GM23338 (cell line): ENCODE results near the gene SCYGR2. TPM values are rescaled to one million over a fixed set of nuclear protein-coding genes. Genes with fewer than 3 reads are reported as not detected.

Experiments
- ATAC-seq: fragments of 200-7000 bp; cut with Tn5 transposase; 3 replicates; pipeline ENCODE4 v1.9.1; 2020
- DNase-seq: peaks from one replicate; pipeline ENCODE4 v3.0.0-alpha.2; 2015; ENCODE audit warnings: low spot score
- H2AFZ ChIP-seq: fragments of 200-600 bp; sonication (generic); 2 replicates; pipeline ENCODE4 v1.8.0; 2016; ENCODE audit warnings: antibody characterized with exemption, mild to moderate bottlenecking, moderate library complexity
- H3F3A ChIP-seq: fragments of 200-600 bp; sonication (generic); replicated peaks from 2 replicates; pipeline ENCODE4 v1.8.0; 2017; ENCODE audit warnings: antibody characterized with exemption, mixed run types, low read depth
- H3K27ac ChIP-seq: fragments of 200-600 bp; sonication (generic); 2 replicates; pipeline ENCODE4 v1.6.1; 2016; ENCODE audit warnings: low read depth
- H3K27me3 ChIP-seq: fragments of 200-600 bp; sonication (generic); 2 replicates; pipeline ENCODE4 v1.8.0; 2016; ENCODE audit warnings: mild to moderate bottlenecking, mixed run types, moderate library complexity; ENCODE audit not compliant: insufficient read depth
- H3K36me3 ChIP-seq: fragments of 200-600 bp; sonication (generic); 2 replicates; pipeline ENCODE4 v1.8.0; 2016; ENCODE audit warnings: mild to moderate bottlenecking; ENCODE audit not compliant: insufficient read depth
- H3K4me1 ChIP-seq: fragments of 200-600 bp; sonication (generic); 2 replicates; pipeline ENCODE4 v1.8.0; 2016; ENCODE audit warnings: mild to moderate bottlenecking, moderate library complexity; ENCODE audit not compliant: insufficient read depth
- H3K4me2 ChIP-seq: fragments of 200-600 bp; sonication (generic); 2 replicates; pipeline ENCODE4 v1.7.1; 2017; ENCODE audit warnings: mixed run types
- H3K4me3 ChIP-seq: fragments of 200-600 bp; sonication (generic); 2 replicates; pipeline ENCODE4 v1.6.1; 2016; ENCODE audit warnings: mixed run types
- H3K79me2 ChIP-seq: fragments of 200-600 bp; sonication (generic); replicated peaks from 2 replicates; pipeline ENCODE4 v1.8.0; 2017; ENCODE audit warnings: mild to moderate bottlenecking; ENCODE audit not compliant: insufficient read depth
- H3K9me2 ChIP-seq: fragments of 200-600 bp; sonication (generic); 2 replicates; pipeline ENCODE4 v1.8.0; 2017; ENCODE audit not compliant: insufficient read depth
- H4K20me1 ChIP-seq: fragments of 200-600 bp; sonication (generic); replicated peaks from 2 replicates; pipeline ENCODE4 v1.8.0; 2017; ENCODE audit warnings: mild to moderate bottlenecking; ENCODE audit not compliant: insufficient read depth
- H3K27ac Mint-ChIP-seq: 2 replicates; pipeline ENCODE4 v1.8.0; 2020; ENCODE audit warnings: inconsistent platforms, mild to moderate bottlenecking, moderate library complexity, mixed read lengths
- H3K27me3 Mint-ChIP-seq: 3 replicates; pipeline ENCODE4 v1.8.0; 2022; ENCODE audit warnings: low read depth, mild to moderate bottlenecking, moderate library complexity, mixed read lengths, inconsistent platforms; ENCODE audit not compliant: insufficient read depth, poor library complexity
- H3K36me3 Mint-ChIP-seq: 3 replicates; pipeline ENCODE4 v1.8.0; 2021; ENCODE audit warnings: low read depth, mild to moderate bottlenecking, inconsistent platforms, moderate library complexity, mixed read lengths
- H3K4me1 Mint-ChIP-seq: 3 replicates; pipeline ENCODE4 v1.8.0; 2020; ENCODE audit warnings: mild to moderate bottlenecking, inconsistent platforms, mixed read lengths
- H3K4me3 Mint-ChIP-seq: 3 replicates; pipeline ENCODE4 v1.8.0; 2021; ENCODE audit warnings: moderate library complexity, mild to moderate bottlenecking, inconsistent platforms, mixed read lengths
- H3K9me3 Mint-ChIP-seq: 3 replicates; pipeline ENCODE4 v1.8.0; 2020; ENCODE audit warnings: moderate library complexity, mild to moderate bottlenecking, inconsistent platforms, mixed read lengths
- CREB1 ChIP-seq: fragments of 250-450 bp; sonication (Bioruptor Pico); IDR thresholded peaks from 2 replicates; pipeline ENCODE4 v1.5.0; 2020; ENCODE audit warnings: low read depth, mild to moderate bottlenecking, moderate library complexity
- CTCF ChIP-seq, 2 experiments: fragments of 200-600 bp in 1 of 2; sonication (generic) in 1 of 2; conservative IDR thresholded peaks; 2 replicates each; pipeline versions ENCODE4 v1.5.1 to v1.6.1; 2016 to 2017; ENCODE audit warnings: antibody characterized with exemption in 2 of 2, low read depth in 2 of 2, mild to moderate bottlenecking in 2 of 2, moderate library complexity in 1 of 2
- ETS1 ChIP-seq: IDR thresholded peaks from 2 replicates; pipeline ENCODE4 v1.6.1; 2016; ENCODE audit warnings: antibody characterized with exemption
- EZH2phosphoT487 ChIP-seq: fragments of 200-600 bp; sonication (generic); IDR thresholded peaks from one replicate; pipeline ENCODE4 v1.8.1; 2018; ENCODE audit warnings: antibody characterized with exemption; ENCODE audit not compliant: unreplicated experiment
- JUNB ChIP-seq: IDR thresholded peaks from one replicate; pipeline ENCODE4 v1.6.1; 2016; ENCODE audit warnings: antibody characterized with exemption; ENCODE audit not compliant: unreplicated experiment
- POLR2AphosphoS5 ChIP-seq: IDR thresholded peaks from 2 replicates; pipeline ENCODE4 v1.6.1; 2016; ENCODE audit warnings: antibody characterized with exemption, low read depth
- REST ChIP-seq: IDR thresholded peaks from one replicate; pipeline ENCODE4 v1.6.1; 2018; ENCODE audit warnings: antibody characterized with exemption; ENCODE audit not compliant: unreplicated experiment
- STAT1 ChIP-seq: IDR thresholded peaks from one replicate; pipeline ENCODE4 v1.6.1; 2016; ENCODE audit warnings: antibody characterized with exemption; ENCODE audit not compliant: unreplicated experiment
- ZNF114 ChIP-seq: fragments of 250-450 bp; sonication (Bioruptor Pico); IDR thresholded peaks from 2 replicates; pipeline ENCODE4 v1.5.0; 2020; ENCODE audit warnings: mild to moderate bottlenecking, moderate library complexity
- ZNF331 ChIP-seq: fragments of 250-450 bp; sonication (Bioruptor Pico); IDR thresholded peaks from 2 replicates; pipeline ENCODE4 v1.5.0; 2020; ENCODE audit warnings: low read depth, mild to moderate bottlenecking, moderate library complexity
- ZNF462 ChIP-seq: fragments of 250-450 bp; sonication (Bioruptor Pico); IDR thresholded peaks from 2 replicates; pipeline ENCODE4 v1.5.0; 2020; ENCODE audit warnings: mild to moderate bottlenecking, moderate library complexity
- polyA plus RNA-seq: library from polyadenylated mRNA; unstranded; fragments of >200 nt; fragmentation: Nextera tagmentation; extraction: Ambion mirVana; gene quantifications from 2 replicates; pipeline ENCODE4 v1.2.1, GENCODE V29; 2016
- total RNA-seq: library from RNA; depleted of rRNA; stranded (reverse); fragments of >200 nt; shearing (Covaris generic); gene quantifications from 2 replicates; pipeline ENCODE4 v1.2.3, GENCODE V29; 2014

The SCYGR2 gene
- total and polyA plus RNA-seq, 2 experiments from 2014 or later = not detected

GRCh38 chr2:227566012-227566411, 32.7 kb upstream of the SCYGR2 start (continued):
- TF ChIP-seq CTCF (conservative IDR thresholded peaks at IDR 0.05; ENCODE audit: low read depth in 2 of 2) = no peak

GRCh38 chr2:227568852-227569169, 29.9 kb upstream of the SCYGR2 start:
- no peak for DNase-seq
- H3K36me3 Mint-ChIP-seq = no peaks in the 10 kb centered on the region
- H3K4me3 ChIP-seq = no peak overlapping the region
- no peak overlapping the region for H3K27ac ChIP-seq
- peaks cover 23% of the 10 kb centered on the region; the same call in 2 of the 3 replicates for H3K4me1 Mint-ChIP-seq
- no peaks in the 10 kb centered on the region for H3K9me2 ChIP-seq
- ATAC-seq = no peak
- no peak overlapping the region for H3K4me2 ChIP-seq
- H3K27me3 Mint-ChIP-seq = no peaks in the 10 kb centered on the region
- H3K4me3 Mint-ChIP-seq = no peak overlapping the region
- no peaks in the 10 kb centered on the region for H3K79me2 ChIP-seq
- no peaks in the 10 kb centered on the region for H3K9me3 Mint-ChIP-seq
- no peaks in the 10 kb centered on the region for H3K27me3 ChIP-seq
- peaks cover 12% of the 10 kb centered on the region; the same call in 1 of the 2 replicates for H3K4me1 ChIP-seq
- no peaks in the 10 kb centered on the region for H4K20me1 ChIP-seq
- H3F3A ChIP-seq = no peaks in the 10 kb centered on the region
- H2AFZ ChIP-seq = no peak overlapping the region
- H3K27ac Mint-ChIP-seq = no peak overlapping the region
- no peaks in the 10 kb centered on the region for H3K36me3 ChIP-seq
- no peak for TF ChIP-seq STAT1
- no peak for TF ChIP-seq EZH2phosphoT487
- no peak for TF ChIP-seq POLR2AphosphoS5
- no peak for TF ChIP-seq CREB1 (CRISPR knock-in tag)
- TF ChIP-seq CTCF (conservative IDR thresholded peaks at IDR 0.05; ENCODE audit: low read depth in 2 of 2) = no peak
- no peak for TF ChIP-seq JUNB
- no peak for TF ChIP-seq ZNF331 (CRISPR knock-in tag)
- no peak for TF ChIP-seq ZNF462
- TF ChIP-seq ZNF114 (CRISPR knock-in tag) = no peak
- TF ChIP-seq ETS1 = no peak
- no peak for TF ChIP-seq REST
